ENCODE measurements around the gene ATP2B3. TPM values are rescaled to one million over a fixed set of nuclear protein-coding genes. Genes with fewer than 3 reads are reported as not detected.

The ATP2B3 gene
- total and polyA plus RNA-seq, 9 of the 15 experiments (the other 6 are each of a cell fraction or from before 2014, with no cell fraction given): 0.04 TPM; not detected in 8

DNA sequence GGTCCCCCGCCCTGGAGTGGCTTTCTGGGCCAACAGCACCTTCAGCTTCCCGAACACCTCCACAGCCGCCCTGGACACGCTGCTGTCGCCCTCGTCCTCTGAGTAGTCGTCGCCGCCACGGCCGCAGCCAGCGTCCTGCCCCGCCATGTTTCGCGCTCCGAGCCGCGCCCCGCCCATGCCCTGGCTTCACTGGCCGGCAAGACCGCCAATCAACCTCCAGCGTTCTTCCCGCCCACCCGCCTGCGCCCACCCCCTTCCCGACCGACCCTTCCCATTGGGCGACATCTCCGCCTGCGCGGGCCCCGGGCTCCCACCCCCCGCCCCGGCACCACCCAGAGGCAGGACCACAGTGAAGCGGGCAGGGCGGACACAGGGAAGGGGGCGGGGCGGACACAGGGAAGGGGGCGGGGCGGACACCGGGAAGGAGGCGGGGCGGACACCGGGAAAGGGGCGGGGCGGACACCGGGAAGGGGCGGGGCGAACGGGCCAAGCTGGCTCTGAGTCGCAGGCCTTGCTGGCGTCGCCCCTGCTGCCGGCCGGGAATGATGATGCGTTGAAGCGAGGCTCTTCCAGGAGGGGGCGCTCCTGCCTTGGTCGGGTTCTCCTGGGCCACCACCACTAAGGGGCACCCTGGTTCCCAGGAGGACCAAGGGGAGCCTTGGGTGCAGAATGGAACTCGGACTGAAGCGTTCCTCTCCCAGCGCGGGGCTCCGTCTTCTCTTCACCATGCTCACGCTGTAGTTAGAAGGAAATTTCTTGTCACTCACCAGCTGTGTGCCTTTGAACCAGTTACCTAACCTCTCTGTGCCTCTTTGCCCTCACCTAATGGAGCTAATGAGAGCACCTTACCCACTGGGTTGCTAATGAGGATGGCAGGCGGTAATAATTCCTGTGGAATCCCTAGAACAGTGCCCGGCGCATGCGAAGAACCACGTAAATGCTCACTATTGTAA, 46.8 kb upstream of the ATP2B3 start, which contains the start of gene HAUS7 (continued):
- TF ChIP-seq, protein P1, sequence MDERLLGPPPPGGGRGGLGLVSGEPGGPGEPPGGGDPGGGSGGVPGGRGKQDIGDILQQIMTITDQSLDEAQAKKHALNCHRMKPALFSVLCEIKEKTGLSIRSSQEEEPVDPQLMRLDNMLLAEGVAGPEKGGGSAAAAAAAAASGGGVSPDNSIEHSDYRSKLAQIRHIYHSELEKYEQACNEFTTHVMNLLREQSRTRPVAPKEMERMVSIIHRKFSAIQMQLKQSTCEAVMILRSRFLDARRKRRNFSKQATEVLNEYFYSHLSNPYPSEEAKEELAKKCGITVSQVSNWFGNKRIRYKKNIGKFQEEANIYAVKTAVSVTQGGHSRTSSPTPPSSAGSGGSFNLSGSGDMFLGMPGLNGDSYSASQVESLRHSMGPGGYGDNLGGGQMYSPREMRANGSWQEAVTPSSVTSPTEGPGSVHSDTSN (CRISPR knock-in tag; IDR thresholded peaks at IDR 0.05; ENCODE audit: low read depth): peak; percentile 74
- TF ChIP-seq, protein P1 (tag; conservative IDR thresholded peaks at IDR 0.05; ENCODE audit: low read depth): peak; percentile 76
- TF ChIP-seq HNRNPL (IDR thresholded peaks at IDR 0.05; ENCODE audit: low read depth, low read length) (no peak), ZBTB7A (IDR thresholded peaks at IDR 0.05; ENCODE audit: borderline replicate concordance, control insufficient read depth, low read depth, low read length) (no peak), NFYB (IDR thresholded peaks at IDR 0.05; ENCODE audit: extremely low read depth, insufficient read length) (no peak), NR2F6 (CRISPR knock-in tag; IDR thresholded peaks at IDR 0.05) (no peak), TCFL5 (CRISPR knock-in tag; conservative IDR thresholded peaks at IDR 0.05) (no peak), TAL1 (IDR thresholded peaks at IDR 0.05) (no peak), TCF7L2 (IDR thresholded peaks at IDR 0.05; ENCODE audit: low read depth, low read length) (no peak), RFX1 (IDR thresholded peaks at IDR 0.05) (no peak), PHB2 (IDR thresholded peaks at IDR 0.05; ENCODE audit: low read depth) (no peak), ZNF324 (CRISPR knock-in tag; IDR thresholded peaks at IDR 0.05) (no peak), PHF8 (IDR thresholded peaks at IDR 0.05; ENCODE audit: borderline replicate concordance, low read length) (peak; percentile 75; the same call in 1 of the 2 replicates), GATAD2A (IDR thresholded peaks at IDR 0.05) (no peak), KDM1A (IDR thresholded peaks at IDR 0.05) (peak; percentile 75 to 91), KLF1 (tag; IDR thresholded peaks at IDR 0.05) (no peak)
- TF ChIP-seq, protein P2, sequence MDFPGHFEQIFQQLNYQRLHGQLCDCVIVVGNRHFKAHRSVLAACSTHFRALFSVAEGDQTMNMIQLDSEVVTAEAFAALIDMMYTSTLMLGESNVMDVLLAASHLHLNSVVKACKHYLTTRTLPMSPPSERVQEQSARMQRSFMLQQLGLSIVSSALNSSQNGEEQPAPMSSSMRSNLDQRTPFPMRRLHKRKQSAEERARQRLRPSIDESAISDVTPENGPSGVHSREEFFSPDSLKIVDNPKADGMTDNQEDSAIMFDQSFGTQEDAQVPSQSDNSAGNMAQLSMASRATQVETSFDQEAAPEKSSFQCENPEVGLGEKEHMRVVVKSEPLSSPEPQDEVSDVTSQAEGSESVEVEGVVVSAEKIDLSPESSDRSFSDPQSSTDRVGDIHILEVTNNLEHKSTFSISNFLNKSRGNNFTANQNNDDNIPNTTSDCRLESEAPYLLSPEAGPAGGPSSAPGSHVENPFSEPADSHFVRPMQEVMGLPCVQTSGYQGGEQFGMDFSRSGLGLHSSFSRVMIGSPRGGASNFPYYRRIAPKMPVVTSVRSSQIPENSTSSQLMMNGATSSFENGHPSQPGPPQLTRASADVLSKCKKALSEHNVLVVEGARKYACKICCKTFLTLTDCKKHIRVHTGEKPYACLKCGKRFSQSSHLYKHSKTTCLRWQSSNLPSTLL (IDR thresholded peaks at IDR 0.05): no peak
- TF ChIP-seq, protein P3, sequence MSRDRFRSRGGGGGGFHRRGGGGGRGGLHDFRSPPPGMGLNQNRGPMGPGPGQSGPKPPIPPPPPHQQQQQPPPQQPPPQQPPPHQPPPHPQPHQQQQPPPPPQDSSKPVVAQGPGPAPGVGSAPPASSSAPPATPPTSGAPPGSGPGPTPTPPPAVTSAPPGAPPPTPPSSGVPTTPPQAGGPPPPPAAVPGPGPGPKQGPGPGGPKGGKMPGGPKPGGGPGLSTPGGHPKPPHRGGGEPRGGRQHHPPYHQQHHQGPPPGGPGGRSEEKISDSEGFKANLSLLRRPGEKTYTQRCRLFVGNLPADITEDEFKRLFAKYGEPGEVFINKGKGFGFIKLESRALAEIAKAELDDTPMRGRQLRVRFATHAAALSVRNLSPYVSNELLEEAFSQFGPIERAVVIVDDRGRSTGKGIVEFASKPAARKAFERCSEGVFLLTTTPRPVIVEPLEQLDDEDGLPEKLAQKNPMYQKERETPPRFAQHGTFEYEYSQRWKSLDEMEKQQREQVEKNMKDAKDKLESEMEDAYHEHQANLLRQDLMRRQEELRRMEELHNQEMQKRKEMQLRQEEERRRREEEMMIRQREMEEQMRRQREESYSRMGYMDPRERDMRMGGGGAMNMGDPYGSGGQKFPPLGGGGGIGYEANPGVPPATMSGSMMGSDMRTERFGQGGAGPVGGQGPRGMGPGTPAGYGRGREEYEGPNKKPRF (IDR thresholded peaks at IDR 0.05; ENCODE audit: low read depth, low read length): no peak
- TF ChIP-seq, protein P4, sequence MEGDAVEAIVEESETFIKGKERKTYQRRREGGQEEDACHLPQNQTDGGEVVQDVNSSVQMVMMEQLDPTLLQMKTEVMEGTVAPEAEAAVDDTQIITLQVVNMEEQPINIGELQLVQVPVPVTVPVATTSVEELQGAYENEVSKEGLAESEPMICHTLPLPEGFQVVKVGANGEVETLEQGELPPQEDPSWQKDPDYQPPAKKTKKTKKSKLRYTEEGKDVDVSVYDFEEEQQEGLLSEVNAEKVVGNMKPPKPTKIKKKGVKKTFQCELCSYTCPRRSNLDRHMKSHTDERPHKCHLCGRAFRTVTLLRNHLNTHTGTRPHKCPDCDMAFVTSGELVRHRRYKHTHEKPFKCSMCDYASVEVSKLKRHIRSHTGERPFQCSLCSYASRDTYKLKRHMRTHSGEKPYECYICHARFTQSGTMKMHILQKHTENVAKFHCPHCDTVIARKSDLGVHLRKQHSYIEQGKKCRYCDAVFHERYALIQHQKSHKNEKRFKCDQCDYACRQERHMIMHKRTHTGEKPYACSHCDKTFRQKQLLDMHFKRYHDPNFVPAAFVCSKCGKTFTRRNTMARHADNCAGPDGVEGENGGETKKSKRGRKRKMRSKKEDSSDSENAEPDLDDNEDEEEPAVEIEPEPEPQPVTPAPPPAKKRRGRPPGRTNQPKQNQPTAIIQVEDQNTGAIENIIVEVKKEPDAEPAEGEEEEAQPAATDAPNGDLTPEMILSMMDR (IDR thresholded peaks at IDR 0.05 in 2 of 3, conservative IDR thresholded peaks at IDR 0.05 in 1 of 3; ENCODE audit: insufficient read depth in 2 of 3, low read depth in 1 of 3, low read length in 3 of 3): peak; percentile 84 to 99 (median 99)

Measured in K562 (cell line).